HEK293T (cell line): ENCODE measurements around the gene TMEM181.

Experiments
- ARNT ChIP-seq: fragments of 450-650 bp; IDR thresholded peaks from 2 replicates; pipeline ENCODE4 v1.6.1; 2017; ENCODE audit warnings: mild to moderate bottlenecking
- BHLHE40 ChIP-seq: fragments of 450-650 bp; IDR thresholded peaks from 2 replicates; pipeline ENCODE4 v1.6.1; 2016; ENCODE audit warnings: mild to moderate bottlenecking, moderate library complexity, borderline replicate concordance
- CTBP1 ChIP-seq: fragments of 450-650 bp; IDR thresholded peaks from 2 replicates; pipeline ENCODE4 v1.6.1; 2016; ENCODE audit warnings: borderline replicate concordance
- ELF4 ChIP-seq: fragments of 450-650 bp; IDR thresholded peaks from 2 replicates; pipeline ENCODE4 v1.6.1; 2017; ENCODE audit warnings: antibody characterized with exemption
- FOXA1 ChIP-seq: fragments of 450-650 bp; IDR thresholded peaks from 2 replicates; pipeline ENCODE4 v1.6.1; 2016; ENCODE audit warnings: mild to moderate bottlenecking
- FOXK2 ChIP-seq: fragments of 450-650 bp; IDR thresholded peaks from 2 replicates; pipeline ENCODE4 v1.6.1; 2016; ENCODE audit warnings: mild to moderate bottlenecking
- FOXM1 ChIP-seq: fragments of 450-650 bp; IDR thresholded peaks from 2 replicates; pipeline ENCODE4 v1.6.1; 2017; ENCODE audit warnings: mild to moderate bottlenecking, borderline replicate concordance
- HDGF ChIP-seq: fragments of 450-650 bp; IDR thresholded peaks from 2 replicates; pipeline ENCODE4 v1.6.1; 2017; ENCODE audit warnings: antibody characterized with exemption, borderline replicate concordance
- NFRKB ChIP-seq: fragments of 450-650 bp; IDR thresholded peaks from 2 replicates; pipeline ENCODE4 v1.6.1; 2016; ENCODE audit warnings: mild to moderate bottlenecking, moderate library complexity
- PKNOX1 ChIP-seq: fragments of 450-650 bp; IDR thresholded peaks from 2 replicates; pipeline ENCODE4 v1.6.1; 2016
- SP1 ChIP-seq: fragments of 450-650 bp; IDR thresholded peaks from 2 replicates; pipeline ENCODE4 v1.6.1; 2017
- SUZ12 ChIP-seq: fragments of 450-650 bp; IDR thresholded peaks from 2 replicates; pipeline ENCODE4 v1.6.1; 2016; ENCODE audit warnings: mild to moderate bottlenecking
- TARDBP ChIP-seq: fragments of 450-650 bp; IDR thresholded peaks from 2 replicates; pipeline ENCODE4 v1.6.1; 2016
- ZNF384 ChIP-seq: fragments of 450-650 bp; IDR thresholded peaks from 2 replicates; pipeline ENCODE4 v1.6.1; 2016

GRCh38 chr6:158610319-158610968 lies 50.6 kb downstream of the TMEM181 start:
- TF ChIP-seq ELF4: no peak
- no peak for TF ChIP-seq NFRKB
- no peak for TF ChIP-seq BHLHE40
- no peak for TF ChIP-seq FOXM1
- no peak for TF ChIP-seq FOXA1
- no peak for TF ChIP-seq ARNT
- TF ChIP-seq SP1: no peak
- TF ChIP-seq ZNF384: no peak
- no peak for TF ChIP-seq SUZ12
- TF ChIP-seq PKNOX1: no peak
- TF ChIP-seq TARDBP: no peak
- no peak for TF ChIP-seq CTBP1
- no peak for TF ChIP-seq HDGF
- no peak for TF ChIP-seq FOXK2
